Measurements from ENCODE around the gene ANO6. TPM values are rescaled to one million over a fixed set of nuclear protein-coding genes. Genes with fewer than 3 reads are reported as not detected.

The ANO6 gene
- total RNA-seq, 4 donors from 2014 or later = 31.8 to 43.5 (median 34.1) TPM

DNA sequence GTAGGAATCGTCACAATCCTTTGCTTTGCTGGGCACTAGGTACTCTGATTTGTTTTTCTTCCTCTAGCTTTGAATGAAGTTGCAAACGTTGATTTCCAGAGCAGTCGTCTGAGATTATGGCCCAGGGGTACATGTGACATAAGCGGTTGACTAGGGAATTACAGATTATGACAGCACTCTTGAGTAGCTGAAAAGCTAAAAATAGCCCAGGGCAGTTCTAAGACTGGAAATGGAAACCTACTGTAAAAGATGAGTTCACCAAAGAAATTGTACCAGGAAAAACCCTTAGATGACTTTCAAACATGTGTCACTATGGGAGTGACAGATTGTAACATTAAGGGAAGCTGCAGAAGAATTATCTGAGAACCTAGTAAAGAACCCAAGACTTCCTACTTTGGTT is 108.5 kb downstream of the ANO6 start:
- no peak overlapping the region for H3K4me3 ChIP-seq
- H3K9me3 ChIP-seq = no peaks in the 10 kb centered on the region
- no peaks in the 10 kb centered on the region for H3K4me1 ChIP-seq
- H3K36me3 ChIP-seq = no peaks in the 10 kb centered on the region
- H3K27me3 ChIP-seq = no peaks in the 10 kb centered on the region
- WGBS = 38% methylated on average over 4 of the region's 4 CpGs
- no peak for DNase-seq (ENCODE audit: low spot score in 2 of 2)
- no peak for TF ChIP-seq POLR2A (IDR thresholded peaks at IDR 0.05)
- TF ChIP-seq EP300 (IDR thresholded peaks at IDR 0.05) = no peak
- TF ChIP-seq, protein P1, sequence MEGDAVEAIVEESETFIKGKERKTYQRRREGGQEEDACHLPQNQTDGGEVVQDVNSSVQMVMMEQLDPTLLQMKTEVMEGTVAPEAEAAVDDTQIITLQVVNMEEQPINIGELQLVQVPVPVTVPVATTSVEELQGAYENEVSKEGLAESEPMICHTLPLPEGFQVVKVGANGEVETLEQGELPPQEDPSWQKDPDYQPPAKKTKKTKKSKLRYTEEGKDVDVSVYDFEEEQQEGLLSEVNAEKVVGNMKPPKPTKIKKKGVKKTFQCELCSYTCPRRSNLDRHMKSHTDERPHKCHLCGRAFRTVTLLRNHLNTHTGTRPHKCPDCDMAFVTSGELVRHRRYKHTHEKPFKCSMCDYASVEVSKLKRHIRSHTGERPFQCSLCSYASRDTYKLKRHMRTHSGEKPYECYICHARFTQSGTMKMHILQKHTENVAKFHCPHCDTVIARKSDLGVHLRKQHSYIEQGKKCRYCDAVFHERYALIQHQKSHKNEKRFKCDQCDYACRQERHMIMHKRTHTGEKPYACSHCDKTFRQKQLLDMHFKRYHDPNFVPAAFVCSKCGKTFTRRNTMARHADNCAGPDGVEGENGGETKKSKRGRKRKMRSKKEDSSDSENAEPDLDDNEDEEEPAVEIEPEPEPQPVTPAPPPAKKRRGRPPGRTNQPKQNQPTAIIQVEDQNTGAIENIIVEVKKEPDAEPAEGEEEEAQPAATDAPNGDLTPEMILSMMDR (IDR thresholded peaks at IDR 0.05) = no peak
- no peak for TF ChIP-seq POLR2AphosphoS5 (IDR thresholded peaks at IDR 0.05)
- no peak overlapping the region for H3K27ac ChIP-seq

DNA sequence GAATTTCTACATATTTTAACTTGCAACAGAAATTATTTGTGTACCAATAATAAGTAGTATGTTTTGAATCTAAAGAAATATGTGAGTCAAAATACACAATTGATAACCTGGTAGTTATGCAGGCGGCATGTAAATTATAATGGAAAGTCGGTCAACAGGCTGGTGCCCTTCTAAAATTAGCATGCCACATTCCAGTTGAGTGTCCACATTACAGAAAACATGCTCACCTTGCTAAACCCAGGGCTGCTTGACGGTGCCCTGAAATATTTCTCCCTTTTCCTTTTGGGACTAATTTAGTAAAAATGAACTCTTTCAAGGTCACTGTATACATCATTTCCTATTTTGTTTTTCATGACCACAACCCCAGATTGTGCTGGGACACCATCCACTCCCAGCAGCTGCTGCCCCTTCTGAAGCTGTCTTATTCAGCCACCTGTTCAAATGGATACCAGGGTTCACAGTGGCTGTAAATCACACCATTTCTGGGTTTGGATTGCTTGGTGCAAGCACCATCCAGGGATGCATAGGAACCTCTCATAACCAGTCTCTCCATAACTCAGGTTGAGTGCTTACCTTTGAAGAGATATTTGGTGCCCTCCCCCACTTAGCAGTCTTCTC is 110.6 kb downstream of the ANO6 start:
- TF ChIP-seq, protein P1 (IDR thresholded peaks at IDR 0.05) = no peak
- TF ChIP-seq POLR2A (IDR thresholded peaks at IDR 0.05) = no peak
- TF ChIP-seq POLR2AphosphoS5 (IDR thresholded peaks at IDR 0.05) = no peak
- TF ChIP-seq EP300 (IDR thresholded peaks at IDR 0.05) = no peak
- no peak for DNase-seq (ENCODE audit: low spot score in 2 of 2)
- H3K27me3 ChIP-seq = no peaks in the 10 kb centered on the region
- H3K36me3 ChIP-seq = no peaks in the 10 kb centered on the region
- H3K9me3 ChIP-seq = no peaks in the 10 kb centered on the region
- H3K4me1 ChIP-seq = no peaks in the 10 kb centered on the region
- no peak overlapping the region for H3K4me3 ChIP-seq
- H3K27ac ChIP-seq = no peak overlapping the region
- WGBS = 89% methylated on average over 3 of the region's 3 CpGs

DNA sequence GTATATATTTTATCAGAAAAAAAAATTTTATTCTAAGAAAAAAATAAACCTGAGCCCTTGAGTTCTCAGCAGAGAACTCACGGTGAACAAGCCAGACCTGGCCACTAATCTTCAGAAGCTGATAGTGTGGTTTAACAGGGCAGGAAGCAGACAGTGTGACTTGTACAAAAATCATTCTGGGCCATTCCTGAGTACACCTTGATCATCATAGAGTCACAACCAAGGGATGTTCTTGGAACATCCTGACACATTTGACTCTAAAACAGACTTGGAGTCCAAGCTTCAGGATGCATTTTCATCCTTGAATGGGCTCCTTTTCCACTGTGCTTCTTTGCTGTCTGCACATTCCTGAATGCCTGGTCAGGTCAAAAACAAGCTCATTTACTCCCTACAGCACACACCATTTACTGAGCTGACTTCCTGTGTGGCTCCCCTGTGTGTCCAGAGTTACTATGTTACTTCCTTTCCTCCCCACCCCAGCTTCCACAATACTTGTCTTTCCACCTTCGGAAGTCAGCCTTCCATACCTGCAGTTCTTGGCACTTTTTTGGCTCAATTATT is 112.0 kb downstream of the ANO6 start:
- H3K27ac ChIP-seq = no peak overlapping the region
- no peak for DNase-seq (ENCODE audit: low spot score in 2 of 2)
- WGBS = 83% methylated on average over 2 of the region's 2 CpGs

DNA sequence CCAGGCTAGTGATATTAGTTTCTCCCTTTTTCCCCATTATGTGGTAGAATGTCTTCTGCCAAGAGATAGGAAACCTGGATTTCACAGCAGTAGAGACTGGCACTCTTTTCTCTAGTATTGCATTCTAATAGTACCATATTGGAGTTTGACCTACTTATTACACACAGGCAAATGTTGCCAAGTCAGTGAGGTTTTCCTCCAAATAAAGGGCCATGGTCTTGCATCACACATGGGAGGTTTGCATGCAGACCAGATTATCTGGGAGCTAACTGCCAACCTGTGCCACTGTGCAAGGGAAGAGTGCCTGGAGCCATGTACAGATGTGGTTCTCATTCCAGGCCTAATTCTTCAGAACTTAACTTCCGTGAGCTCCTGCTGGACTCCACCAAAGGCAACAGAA is 113.3 kb downstream of the ANO6 start:
- Histone ChIP-seq H3K27me3 (no peaks in the 10 kb centered on the region), H3K4me1 (no peaks in the 10 kb centered on the region), H3K27ac (no peak overlapping the region), H3K4me3 (no peak overlapping the region), H3K36me3 (no peaks in the 10 kb centered on the region), H3K9me3 (no peaks in the 10 kb centered on the region)
- TF ChIP-seq, protein P1 (IDR thresholded peaks at IDR 0.05) = no peak
- TF ChIP-seq EP300 (IDR thresholded peaks at IDR 0.05) (no peak), POLR2A (IDR thresholded peaks at IDR 0.05) (no peak), POLR2AphosphoS5 (IDR thresholded peaks at IDR 0.05) (no peak)
- no peak for DNase-seq (ENCODE audit: low spot score in 2 of 2)
- WGBS = 81% methylated on average over 1 of the region's 1 CpG

More for the DNA sequence above, 112.0 kb downstream of the ANO6 start:
- H3K9me3 ChIP-seq = no peaks in the 10 kb centered on the region
- H3K27me3 ChIP-seq = no peaks in the 10 kb centered on the region
- H3K4me1 ChIP-seq = no peaks in the 10 kb centered on the region
- TF ChIP-seq EP300 (IDR thresholded peaks at IDR 0.05) = no peak
- no peak for TF ChIP-seq POLR2A (IDR thresholded peaks at IDR 0.05)
- TF ChIP-seq, protein P1 (IDR thresholded peaks at IDR 0.05) = no peak
- no peak for TF ChIP-seq POLR2AphosphoS5 (IDR thresholded peaks at IDR 0.05)
- H3K36me3 ChIP-seq = no peaks in the 10 kb centered on the region
- H3K4me3 ChIP-seq = no peak overlapping the region

DNA sequence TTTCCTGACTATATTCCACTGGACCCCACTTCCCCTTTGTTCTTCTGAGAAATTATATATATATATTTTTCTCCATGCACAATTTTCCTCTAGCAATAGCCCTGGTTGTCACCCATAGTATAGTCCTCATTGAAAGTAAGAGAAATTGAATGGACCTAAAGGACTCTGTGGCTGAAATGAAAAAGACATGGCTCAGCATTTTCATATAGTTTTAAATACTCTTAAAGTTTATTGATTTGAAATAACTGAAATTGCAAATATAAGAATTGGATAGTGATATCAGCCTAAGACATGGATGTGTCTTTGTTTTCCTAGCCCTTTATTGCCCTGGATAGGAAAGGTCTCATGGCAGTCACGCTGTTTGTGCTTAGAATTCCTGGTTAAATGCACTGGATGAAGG is 113.8 kb downstream of the ANO6 start:
- no peak for DNase-seq (ENCODE audit: low spot score in 2 of 2)
- H3K27me3 ChIP-seq = no peaks in the 10 kb centered on the region
- H3K27ac ChIP-seq = no peak overlapping the region
- WGBS = 100% methylated on average over 1 of the region's 1 CpG
- no peaks in the 10 kb centered on the region for H3K4me1 ChIP-seq
- H3K4me3 ChIP-seq = no peak overlapping the region
- TF ChIP-seq POLR2A (IDR thresholded peaks at IDR 0.05) (no peak), POLR2AphosphoS5 (IDR thresholded peaks at IDR 0.05) (no peak), EP300 (IDR thresholded peaks at IDR 0.05) (no peak)
- TF ChIP-seq, protein P1 (IDR thresholded peaks at IDR 0.05) = no peak
- no peaks in the 10 kb centered on the region for H3K9me3 ChIP-seq
- H3K36me3 ChIP-seq = no peaks in the 10 kb centered on the region
